OCI-LY3 (cell line): ENCODE measurements around the gene UNKL.
A peak's percentile ranks its signal among the peaks of the same experiment; 100 is the strongest.

Experiments used
- H2AFZ ChIP-seq: fragments of 200-600, 300-600 bp; shearing (Covaris generic); 2 replicates; pipeline ENCODE4 v1.6.0; 2014; ENCODE audit warnings: antibody characterized with exemption, low read depth, low read length
- H3K27ac ChIP-seq: fragments of 200-600, 300-600 bp; sonication (generic); 2 replicates; pipeline ENCODE4 v1.5.1; 2014; ENCODE audit warnings: mild to moderate bottlenecking, low read length, moderate library complexity, mixed read lengths
- H3K27me3 ChIP-seq: fragments of 200-600, 300-600 bp; sonication (generic); 2 replicates; pipeline ENCODE4 v1.6.1; 2014; ENCODE audit warnings: low read depth, low read length, mixed read lengths
- H3K36me3 ChIP-seq: fragments of 200-600, 300-600 bp; sonication (generic); replicated peaks from 2 replicates; pipeline ENCODE3; 2014; ENCODE audit warnings: low read depth, low read length, mixed read lengths
- H3K4me1 ChIP-seq: fragments of 300-600, 200-600 bp; sonication (generic); 2 replicates; pipeline ENCODE4 v1.6.1; 2014; ENCODE audit warnings: low read length, mixed read lengths
- H3K4me2 ChIP-seq: fragments of 200-600, 300-600 bp; sonication (generic); 2 replicates; pipeline ENCODE4 v1.6.1; 2014; ENCODE audit warnings: low read length, mixed read lengths
- H3K4me3 ChIP-seq: fragments of 300-600, 200-600 bp; sonication (generic); 2 replicates; pipeline ENCODE4 v1.5.1; 2014; ENCODE audit warnings: antibody characterized with exemption, mild to moderate bottlenecking, low read length, moderate library complexity
- H3K79me2 ChIP-seq: fragments of 300-600, 200-600 bp; shearing (Covaris generic); 2 replicates; pipeline ENCODE4 v1.6.1; 2014; ENCODE audit warnings: mild to moderate bottlenecking, low read length, mixed read lengths
- H3K9ac ChIP-seq: fragments of 300-600, 200-600 bp; shearing (Covaris generic); 2 replicates; pipeline ENCODE4 v1.6.0; 2014; ENCODE audit warnings: mild to moderate bottlenecking, low read length, moderate library complexity
- H3K9me3 ChIP-seq: fragments of 200-600, 300-600 bp; shearing (Covaris generic); 2 replicates; pipeline ENCODE4 v1.6.1; 2014; ENCODE audit warnings: low read length, mixed read lengths; ENCODE audit not compliant: insufficient read depth
- H4K20me1 ChIP-seq: fragments of 200-600, 300-600 bp; sonication (generic); 2 replicates; pipeline ENCODE4 v1.6.1; 2016; ENCODE audit warnings: low read length, mixed read lengths; ENCODE audit not compliant: insufficient read depth
- CTCF ChIP-seq: fragments of 200-600, 300-600 bp; sonication (generic); IDR thresholded peaks from 2 replicates; pipeline ENCODE4 v1.5.1; 2014; ENCODE audit warnings: antibody characterized with exemption, low read length, low read depth
- EZH2phosphoT487 ChIP-seq: fragments of 200-600 bp; shearing (Covaris generic); IDR thresholded peaks from 2 replicates; pipeline ENCODE4 v1.6.1; 2018; ENCODE audit warnings: antibody characterized with exemption, mixed run types, low read depth

Gene UNKL

GRCh38 chr16:1363501-1364041 lies 50.9 kb downstream of the UNKL start:
- no peak for TF ChIP-seq EZH2phosphoT487
- peak; percentile 87 for TF ChIP-seq CTCF
- Histone ChIP-seq H2AFZ (no peak overlapping the region), H3K27me3 (no peaks in the 10 kb centered on the region), H3K79me2 (peaks cover 42% of the 10 kb centered on the region), H4K20me1 (no peaks in the 10 kb centered on the region; the same call in 1 of the 2 replicates), H3K4me2 (no peak overlapping the region), H3K9ac (no peak overlapping the region), H3K4me3 (no peak overlapping the region), H3K36me3 (peaks cover 34% of the 10 kb centered on the region), H3K27ac (no peak overlapping the region), H3K4me1 (no peaks in the 10 kb centered on the region), H3K9me3 (no peaks in the 10 kb centered on the region)

GRCh38 chr16:1362807-1363206 lies 51.7 kb downstream of the UNKL start:
- Histone ChIP-seq H4K20me1 (no peaks in the 10 kb centered on the region; the same call in 1 of the 2 replicates), H3K27ac (no peak overlapping the region), H3K27me3 (no peaks in the 10 kb centered on the region), H2AFZ (no peak overlapping the region), H3K79me2 (peaks cover 45% of the 10 kb centered on the region), H3K9ac (no peak overlapping the region), H3K4me3 (no peak overlapping the region), H3K36me3 (peaks cover 34% of the 10 kb centered on the region), H3K9me3 (no peaks in the 10 kb centered on the region), H3K4me1 (no peaks in the 10 kb centered on the region), H3K4me2 (no peak overlapping the region)
- TF ChIP-seq CTCF (no peak), EZH2phosphoT487 (no peak)

GRCh38 chr16:1361685-1362360 lies 52.7 kb downstream of the UNKL start:
- Histone ChIP-seq H3K27ac (no peak overlapping the region), H2AFZ (no peak overlapping the region), H3K4me1 (no peaks in the 10 kb centered on the region), H3K36me3 (peaks cover 34% of the 10 kb centered on the region), H3K9me3 (no peaks in the 10 kb centered on the region), H3K79me2 (peaks cover 49% of the 10 kb centered on the region), H3K27me3 (no peaks in the 10 kb centered on the region), H3K9ac (no peak overlapping the region), H3K4me3 (no peak overlapping the region), H3K4me2 (no peak overlapping the region), H4K20me1 (no peaks in the 10 kb centered on the region; the same call in 1 of the 2 replicates)
- TF ChIP-seq CTCF, result no peak
- no peak for TF ChIP-seq EZH2phosphoT487

GRCh38 chr16:1357906-1358566 lies 56.5 kb downstream of the UNKL start:
- H3K4me1 ChIP-seq, result no peaks in the 10 kb centered on the region
- H3K4me2 ChIP-seq, result no peak overlapping the region
- H3K27me3 ChIP-seq, result no peaks in the 10 kb centered on the region
- no peaks in the 10 kb centered on the region for H3K9me3 ChIP-seq
- no peak overlapping the region for H3K4me3 ChIP-seq
- no peak overlapping the region for H2AFZ ChIP-seq
- TF ChIP-seq CTCF, result no peak
- no peak for TF ChIP-seq EZH2phosphoT487
- no peak overlapping the region for H3K9ac ChIP-seq
- no peak overlapping the region for H3K27ac ChIP-seq
- peaks cover 75% of the 10 kb centered on the region for H3K79me2 ChIP-seq
- no peaks in the 10 kb centered on the region; the same call in 1 of the 2 replicates for H4K20me1 ChIP-seq
- peaks cover 17% of the 10 kb centered on the region for H3K36me3 ChIP-seq
